Panc1 (cell line): ENCODE data around the gene TMC3. TPM values are rescaled to one million over a fixed set of nuclear protein-coding genes. Genes with fewer than 3 reads are reported as not detected.

Experiments used
- ATAC-seq: fragments of 200-7000 bp; cut with Tn5 transposase; 2 replicates; pipeline ENCODE4 v1.9.1; 2020; ENCODE audit warnings: mild to moderate bottlenecking, moderate library complexity
- BruUV-seq: library from RNA; stranded (reverse); fragments of 400-500 nt; replicated peaks from 2 replicates; lab custom pipeline; 2021; lab: Mats Ljungman, UMichigan
- CTCF ChIA-PET: fragments of 300-600 bp; sonication (Branson Sonifier 250); formaldehyde crosslinking; loops from one replicate; lab custom pipeline; 2022; ENCODE audit warnings: antibody characterized with exemption; lab: Charles Lee
- POLR2A ChIA-PET: fragments of 300-600 bp; sonication (Branson Sonifier 250); formaldehyde crosslinking; loops from one replicate; lab custom pipeline; 2022; ENCODE audit warnings: antibody characterized with exemption; lab: Charles Lee
- DNase-seq: peaks from one replicate; pipeline ENCODE4 v3.0.0-alpha.2; 2010; ENCODE audit warnings: low read depth, low spot score
- H3K27ac ChIP-seq: 2 replicates; pipeline ENCODE4 v1.5.1; 2011; ENCODE audit warnings: mild to moderate bottlenecking, low read length, inconsistent platforms
- H3K27me3 ChIP-seq: fragments of 200-500 bp; sonication (Bioruptor generic); 2 replicates; pipeline ENCODE4 v1.6.0; 2014; ENCODE audit warnings: low read length, inconsistent platforms; ENCODE audit not compliant: control insufficient read depth, insufficient read depth
- H3K36me3 ChIP-seq: fragments of 200-500 bp; sonication (Bioruptor generic); 2 replicates; pipeline ENCODE4 v1.5.1; 2014; ENCODE audit warnings: inconsistent platforms, mild to moderate bottlenecking, low read length, moderate library complexity; ENCODE audit not compliant: control insufficient read depth, insufficient read depth
- H3K4me1 ChIP-seq: 2 replicates; pipeline ENCODE4 v1.5.1; 2011; ENCODE audit warnings: inconsistent platforms, mild to moderate bottlenecking, low read length, moderate library complexity; ENCODE audit not compliant: control insufficient read depth, insufficient read depth
- H3K4me3 ChIP-seq, 2 experiments: 2 replicates each; pipeline ENCODE4 v1.5.1; 2011 to 2012; ENCODE audit warnings: low read depth in 2 of 2, low read length in 2 of 2, mild to moderate bottlenecking in 2 of 2, inconsistent platforms in 1 of 2, moderate library complexity in 1 of 2
- H3K9me3 ChIP-seq: fragments of 200-500 bp; sonication (Bioruptor generic); 2 replicates; pipeline ENCODE4 v1.5.1; 2014; ENCODE audit warnings: low read depth, mild to moderate bottlenecking, inconsistent platforms, low read length, moderate library complexity; ENCODE audit not compliant: control insufficient read depth, insufficient read depth
- POLR2AphosphoS5 ChIP-seq: IDR thresholded peaks from 2 replicates; pipeline ENCODE4 v1.6.1; 2012; ENCODE audit warnings: mild to moderate bottlenecking, low read depth, low read length, moderate library complexity
- SIN3A ChIP-seq: IDR thresholded peaks from 2 replicates; pipeline ENCODE4 v1.6.1; 2012; ENCODE audit warnings: low read depth, mild to moderate bottlenecking, low read length, moderate library complexity, borderline replicate concordance; ENCODE audit not compliant: insufficient read depth
- TCF7L2 ChIP-seq: IDR thresholded peaks from 2 replicates; pipeline ENCODE4 v1.6.1; 2011; ENCODE audit warnings: mild to moderate bottlenecking, low read depth, low read length, inconsistent platforms
- in situ Hi-C: cut with HindIII; loops from 2 replicates; pipeline ENCODE4 v1.10.0; 2016; ENCODE audit warnings: low sequenced_read_pairs, low pct_unique_long_range_greater_than_20kb
- intact Hi-C: fragments of 100-400 bp; cut with micrococcal nuclease; formaldehyde crosslinking; loops from one replicate; pipeline ENCODE4 v1.10.0; 2022; ENCODE audit not compliant: unreplicated experiment
- total RNA-seq: library from RNA; stranded (reverse); gene quantifications from one replicate; pipeline ENCODE4 v1.2.1, GENCODE V29; 2021; ENCODE audit not compliant: unreplicated experiment
- TF ChIP-seq, protein P1 (sequence below): fragments of 450-650 bp; IDR thresholded peaks from 2 replicates; pipeline ENCODE4 v1.5.1; 2017; ENCODE audit warnings: mild to moderate bottlenecking
- TF ChIP-seq, protein P2 (sequence below), 2 experiments: IDR thresholded peaks; 2 replicates each; pipeline ENCODE4 v1.6.1; 2011 to 2012; ENCODE audit warnings: low read depth in 2 of 2, control low read depth in 1 of 2, low read length in 1 of 2, mild to moderate bottlenecking in 1 of 2, moderate library complexity in 1 of 2; ENCODE audit not compliant: insufficient read depth in 1 of 2

Gene TMC3
- total RNA-seq, 1 experiment from 2014 or later: not detected

DNA sequence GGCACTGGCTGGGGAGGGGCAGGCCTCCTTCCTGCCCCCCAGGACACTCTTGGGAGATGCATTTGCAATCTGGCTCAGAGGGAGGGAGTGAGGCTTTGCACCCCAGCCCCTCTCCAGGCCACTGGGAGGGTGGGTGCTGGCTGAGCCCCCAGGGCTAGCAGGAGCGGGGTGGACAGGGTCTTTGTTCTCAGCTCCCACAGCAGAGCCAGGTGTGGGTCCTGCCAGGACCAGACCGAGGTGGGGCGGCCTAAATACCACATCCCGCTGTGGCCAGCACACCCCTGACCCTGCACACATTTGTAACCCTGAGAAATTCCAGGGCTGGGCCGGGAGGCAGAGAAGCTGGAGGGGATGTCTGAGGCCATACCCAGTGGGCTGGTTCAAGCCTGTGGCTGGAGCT is 91.1 kb downstream of the TMC3 start:
- TF ChIP-seq, protein P1, sequence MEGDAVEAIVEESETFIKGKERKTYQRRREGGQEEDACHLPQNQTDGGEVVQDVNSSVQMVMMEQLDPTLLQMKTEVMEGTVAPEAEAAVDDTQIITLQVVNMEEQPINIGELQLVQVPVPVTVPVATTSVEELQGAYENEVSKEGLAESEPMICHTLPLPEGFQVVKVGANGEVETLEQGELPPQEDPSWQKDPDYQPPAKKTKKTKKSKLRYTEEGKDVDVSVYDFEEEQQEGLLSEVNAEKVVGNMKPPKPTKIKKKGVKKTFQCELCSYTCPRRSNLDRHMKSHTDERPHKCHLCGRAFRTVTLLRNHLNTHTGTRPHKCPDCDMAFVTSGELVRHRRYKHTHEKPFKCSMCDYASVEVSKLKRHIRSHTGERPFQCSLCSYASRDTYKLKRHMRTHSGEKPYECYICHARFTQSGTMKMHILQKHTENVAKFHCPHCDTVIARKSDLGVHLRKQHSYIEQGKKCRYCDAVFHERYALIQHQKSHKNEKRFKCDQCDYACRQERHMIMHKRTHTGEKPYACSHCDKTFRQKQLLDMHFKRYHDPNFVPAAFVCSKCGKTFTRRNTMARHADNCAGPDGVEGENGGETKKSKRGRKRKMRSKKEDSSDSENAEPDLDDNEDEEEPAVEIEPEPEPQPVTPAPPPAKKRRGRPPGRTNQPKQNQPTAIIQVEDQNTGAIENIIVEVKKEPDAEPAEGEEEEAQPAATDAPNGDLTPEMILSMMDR: no peak
- no peak for TF ChIP-seq SIN3A
- TF ChIP-seq, protein P2, sequence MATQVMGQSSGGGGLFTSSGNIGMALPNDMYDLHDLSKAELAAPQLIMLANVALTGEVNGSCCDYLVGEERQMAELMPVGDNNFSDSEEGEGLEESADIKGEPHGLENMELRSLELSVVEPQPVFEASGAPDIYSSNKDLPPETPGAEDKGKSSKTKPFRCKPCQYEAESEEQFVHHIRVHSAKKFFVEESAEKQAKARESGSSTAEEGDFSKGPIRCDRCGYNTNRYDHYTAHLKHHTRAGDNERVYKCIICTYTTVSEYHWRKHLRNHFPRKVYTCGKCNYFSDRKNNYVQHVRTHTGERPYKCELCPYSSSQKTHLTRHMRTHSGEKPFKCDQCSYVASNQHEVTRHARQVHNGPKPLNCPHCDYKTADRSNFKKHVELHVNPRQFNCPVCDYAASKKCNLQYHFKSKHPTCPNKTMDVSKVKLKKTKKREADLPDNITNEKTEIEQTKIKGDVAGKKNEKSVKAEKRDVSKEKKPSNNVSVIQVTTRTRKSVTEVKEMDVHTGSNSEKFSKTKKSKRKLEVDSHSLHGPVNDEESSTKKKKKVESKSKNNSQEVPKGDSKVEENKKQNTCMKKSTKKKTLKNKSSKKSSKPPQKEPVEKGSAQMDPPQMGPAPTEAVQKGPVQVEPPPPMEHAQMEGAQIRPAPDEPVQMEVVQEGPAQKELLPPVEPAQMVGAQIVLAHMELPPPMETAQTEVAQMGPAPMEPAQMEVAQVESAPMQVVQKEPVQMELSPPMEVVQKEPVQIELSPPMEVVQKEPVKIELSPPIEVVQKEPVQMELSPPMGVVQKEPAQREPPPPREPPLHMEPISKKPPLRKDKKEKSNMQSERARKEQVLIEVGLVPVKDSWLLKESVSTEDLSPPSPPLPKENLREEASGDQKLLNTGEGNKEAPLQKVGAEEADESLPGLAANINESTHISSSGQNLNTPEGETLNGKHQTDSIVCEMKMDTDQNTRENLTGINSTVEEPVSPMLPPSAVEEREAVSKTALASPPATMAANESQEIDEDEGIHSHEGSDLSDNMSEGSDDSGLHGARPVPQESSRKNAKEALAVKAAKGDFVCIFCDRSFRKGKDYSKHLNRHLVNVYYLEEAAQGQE (IDR thresholded peaks at IDR 0.05; ENCODE audit: insufficient read depth in 1 of 2, low read depth in 2 of 2, low read length in 1 of 2): no peak
- no peak for TF ChIP-seq TCF7L2
- TF ChIP-seq POLR2AphosphoS5: no peak
- H3K27me3 ChIP-seq: 0 out of 2 replicates have a peak, but pooled peaks cover 3% of the 10 kb centered on the region
- no peaks in the 10 kb centered on the region for H3K4me1 ChIP-seq
- H3K4me3 ChIP-seq: no peak overlapping the region
- H3K9me3 ChIP-seq: no peaks in the 10 kb centered on the region
- BruUV-seq: no TSS peak
- ChIA-PET CTCF (no interaction called here), POLR2A (no interaction called here)
- in situ Hi-C loops: no loop called here
- ATAC-seq (no peak), DNase-seq (no peak)
- H3K36me3 ChIP-seq: no peaks in the 10 kb centered on the region
- no peak overlapping the region for H3K27ac ChIP-seq
- intact Hi-C loops: no loop called here

DNA sequence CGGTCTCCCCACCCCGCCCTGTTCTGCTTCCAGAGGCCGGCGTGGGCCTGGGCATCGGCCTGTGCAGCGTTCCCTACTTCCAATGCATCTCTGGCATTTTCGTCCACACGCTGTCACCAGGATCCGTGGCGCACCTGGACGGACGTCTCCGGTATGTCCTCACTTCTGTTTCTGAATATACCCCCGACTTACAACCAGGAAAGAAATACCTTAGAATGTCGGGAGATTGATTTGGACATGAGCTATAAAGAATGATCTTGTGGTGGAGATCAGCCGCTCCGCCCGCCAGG is 91.5 kb downstream of the TMC3 start:
- POLR2A ChIA-PET: no interaction called here
- ATAC-seq (no peak), DNase-seq (no peak)
- TF ChIP-seq TCF7L2: no peak
- no peak for TF ChIP-seq SIN3A
- TF ChIP-seq POLR2AphosphoS5: no peak
- TF ChIP-seq, protein P2 (IDR thresholded peaks at IDR 0.05; ENCODE audit: insufficient read depth in 1 of 2, low read depth in 2 of 2, low read length in 1 of 2): no peak
- TF ChIP-seq, protein P1: no peak
- BruUV-seq: no TSS peak
- Histone ChIP-seq H3K27me3 (0 out of 2 replicates have a peak, but pooled peaks cover 3% of the 10 kb centered on the region), H3K9me3 (no peaks in the 10 kb centered on the region), H3K4me1 (no peaks in the 10 kb centered on the region), H3K36me3 (no peaks in the 10 kb centered on the region), H3K4me3 (no peak overlapping the region), H3K27ac (no peak overlapping the region)
- CTCF ChIA-PET: no interaction called here
- intact Hi-C loops: no loop called here
- in situ Hi-C loops: no loop called here
